K562 (cell line): ENCODE measurements around the gene DYTN. TPM values are rescaled to one million over a fixed set of nuclear protein-coding genes. Genes with fewer than 3 reads are reported as not detected.

ENCODE experiments used
- ATAC-seq: fragments of 200-7000 bp; cut with Tn5 transposase; 3 replicates; pipeline ENCODE4 v1.9.1; 2020; ENCODE audit warnings: moderate library complexity
- BruUV-seq: library from RNA; stranded (reverse); fragments of 400-500 nt; replicated peaks from 2 replicates; lab custom pipeline; 2021; lab: Mats Ljungman, UMichigan
- CTCF ChIA-PET: fragments of 300-600 bp; formaldehyde crosslinking; extraction: SDS; loops from one replicate; lab custom pipeline; 2021; ENCODE audit warnings: low intra/inter-chr PET ratio; lab: Yijun Ruan, JAX
- POLR2A ChIA-PET: fragments of 300-600, 350-650 bp; sonication (Branson Sonifier 250); formaldehyde crosslinking; extraction: SDS; loops from one replicate; lab custom pipeline; 2021; ENCODE audit warnings: antibody characterized with exemption, inconsistent platforms; lab: Yijun Ruan, JAX
- DNase-seq, 4 experiments: peaks; one replicate each; pipeline versions ENCODE4 v3.0.0 to v3.0.0-alpha.2; 2011 to 2018; ENCODE audit warnings: low spot score in 3 of 4, mixed read lengths in 3 of 4; ENCODE audit errors: extremely low read depth in 1 of 4
- FAIRE-seq: peaks from 2 replicates; lab custom pipeline; 2011; peaks lifted over from hg19 to GRCh38; lab: Jason Lieb, UNC
- H2AFZ ChIP-seq: 2 replicates; pipeline ENCODE4 v1.6.0; 2011; ENCODE audit warnings: low read depth, low read length, control low read depth, inconsistent platforms
- H3K27ac ChIP-seq: fragments of 200-600 bp; 3 replicates; pipeline ENCODE4 v1.8.0; 2011; ENCODE audit warnings: low read depth, mild to moderate bottlenecking, control low read depth, inconsistent platforms, low read length, moderate library complexity, mixed read lengths; ENCODE audit errors: extremely low read depth
- H3K27me3 ChIP-seq, 2 experiments: fragments of 300-600 bp in 1 of 2; 2 replicates in 1 of 2; 3 replicates in 1 of 2; pipeline versions ENCODE4 v1.6.0 to v1.8.0; 2011; ENCODE audit warnings: inconsistent platforms in 2 of 2, low read length in 2 of 2, mild to moderate bottlenecking in 1 of 2, mixed read lengths in 1 of 2, moderate library complexity in 1 of 2; ENCODE audit not compliant: control insufficient read depth in 2 of 2, insufficient read depth in 2 of 2
- H3K36me3 ChIP-seq: fragments of 300-600 bp; 3 replicates; pipeline ENCODE4 v1.8.0; 2011; ENCODE audit warnings: mild to moderate bottlenecking, low read length, inconsistent platforms; ENCODE audit not compliant: control insufficient read depth, insufficient read depth
- H3K4me1 ChIP-seq, 2 experiments: fragments of 200-600 bp in 1 of 2; replicated peaks in 1 of 2; 2 replicates in 1 of 2; 3 replicates in 1 of 2; pipeline versions ENCODE4 v1.5.1 to v1.8.0; 2011; ENCODE audit warnings: inconsistent platforms in 2 of 2, low read length in 2 of 2, mild to moderate bottlenecking in 1 of 2, mixed read lengths in 1 of 2, moderate library complexity in 1 of 2; ENCODE audit not compliant: control insufficient read depth in 2 of 2, insufficient read depth in 2 of 2
- H3K4me2 ChIP-seq: 2 replicates; pipeline ENCODE4 v1.6.1; 2011; ENCODE audit warnings: low read length, control low read depth, inconsistent platforms, mixed read lengths; ENCODE audit not compliant: insufficient read depth
- H3K4me3 ChIP-seq: fragments of 200-600 bp; sonication (generic), shearing (Covaris generic); 2 replicates; pipeline ENCODE4 v1.5.1; 2016; ENCODE audit warnings: control low read depth, inconsistent platforms
- H3K79me2 ChIP-seq: fragments of 200-600 bp; 3 replicates; pipeline ENCODE4 v1.8.0; 2011; ENCODE audit warnings: low read length, inconsistent platforms; ENCODE audit not compliant: control insufficient read depth, insufficient read depth
- H3K9ac ChIP-seq, 2 experiments: 2 replicates each; pipeline versions ENCODE4 v1.6.0 to v1.6.1; 2011; ENCODE audit warnings: low read depth in 2 of 2, low read length in 2 of 2, control low read depth in 1 of 2, inconsistent platforms in 1 of 2, mild to moderate bottlenecking in 1 of 2, mixed read lengths in 1 of 2; ENCODE audit not compliant: insufficient read depth in 1 of 2
- H3K9me1 ChIP-seq: one replicate; pipeline ENCODE4 v1.6.0; 2011; ENCODE audit warnings: inconsistent platforms, mild to moderate bottlenecking, low read length, moderate library complexity; ENCODE audit not compliant: control insufficient read depth, insufficient read depth
- H3K9me3 ChIP-seq: replicated peaks from 2 replicates; pipeline ENCODE4 v1.5.1; 2011; ENCODE audit warnings: low read depth, low read length, inconsistent platforms; ENCODE audit not compliant: control insufficient read depth, insufficient read depth
- H4K20me1 ChIP-seq: replicated peaks from 2 replicates; pipeline ENCODE4 v1.6.1; 2011; ENCODE audit warnings: low read length, inconsistent platforms, mixed read lengths; ENCODE audit not compliant: control insufficient read depth, insufficient read depth
- HEY1 ChIP-seq: fragments of 250-450 bp; sonication (Bioruptor Pico); IDR thresholded peaks from 2 replicates; pipeline ENCODE4 v1.5.0; 2020; ENCODE audit warnings: mild to moderate bottlenecking, moderate library complexity, borderline replicate concordance
- ZFX ChIP-seq: sonication (generic); formaldehyde crosslinking; IDR thresholded peaks from 2 replicates; pipeline ENCODE4 v1.8.0; 2022; ENCODE audit warnings: mild to moderate bottlenecking, missing genetic modification reagents, moderate library complexity
- WGBS: fragments of 100-300 bp; shearing (Covaris generic); methylation state at CpG from one replicate; pipeline ENCODE4 v1.1.6; 2016; ENCODE audit warnings: low coverage, mixed read lengths; ENCODE audit not compliant: insufficient coverage; ENCODE audit errors: missing lambda C conversion rate; 5-methylcytosine and 5-hydroxymethylcytosine counted together
- in situ Hi-C: fragments of 300-500 bp; cut with MboI; formaldehyde crosslinking; loops from 4 replicates; pipeline ENCODE4 v1.15.0; 2018; ENCODE audit warnings: inconsistent platforms, mixed read lengths
- intact Hi-C: fragments of 100-400 bp; cut with micrococcal nuclease; formaldehyde crosslinking; loops from 2 replicates; pipeline ENCODE4 v1.14.2; 2022
- polyA plus RNA-seq, 8 experiments: library from polyadenylated mRNA; depleted of rRNA in 4 of 8; stranded (reverse) in 5 of 8; unstranded in 3 of 8; fragments of >200 nt; fragmentation: Nextera tagmentation in 2 of 8; fragmentation: Illumina TruSeq in 1 of 8; extraction: Ambion mirVana in 2 of 8; extraction: Trizol in 1 of 8; gene quantifications; 2 replicates each; pipeline versions ENCODE4 v1.2.1 to v1.2.3, GENCODE V29; 2011 to 2014; ENCODE audit warnings: inconsistent platforms in 1 of 8, missing spikeins in 1 of 8
- total RNA-seq, 7 experiments: library from RNA; depleted of rRNA in 6 of 7; stranded (reverse); fragments of >200 nt in 6 of 7; fragmentation: Illumina TruSeq in 2 of 7; extraction: Trizol in 2 of 7; gene quantifications; 2 replicates each; pipeline versions ENCODE4 v1.2.1 to v1.2.3, GENCODE V29; 2011 to 2021; ENCODE audit warnings: low replicate concordance in 1 of 7

The DYTN gene
- total and polyA plus RNA-seq, 9 of the 15 experiments (the other 6 are each of a cell fraction or from before 2014, with no cell fraction given): not detected

- H3K4me2 ChIP-seq: peak overlapping the region; percentile 87
- peak overlapping the region; percentile 100; the same call in 1 of the 2 replicates for H2AFZ ChIP-seq
- peak overlapping the region; percentile 57 for H3K4me3 ChIP-seq
- TF ChIP-seq HEY1 (CRISPR knock-in tag) (no peak), ZFX (CRISPR knock-in tag) (0 out of 2 replicates have a peak, but pooled peaks have one; percentile 0)
- FAIRE-seq (no peak), ATAC-seq (peak; percentile 11), DNase-seq (no peak)
- no peaks in the 10 kb centered on the region for H3K9me3 ChIP-seq
- ChIA-PET CTCF (no interaction called here), POLR2A (interaction anchor here (0.5 to 0.6 kb wide), 2 partner anchors 139 to 764 kb away, joined by 3 to 5 read pairs; no protein-coding TSS in a partner anchor)
- BruUV-seq: no TSS peak
- peak overlapping the region; percentile 91 to 94 for H3K9ac ChIP-seq
- no peaks in the 10 kb centered on the region for H3K9me1 ChIP-seq
- H3K36me3 ChIP-seq: peaks cover 41% of the 10 kb centered on the region
- WGBS: 38% methylated on average over 9 of the region's 12 CpGs
- H3K79me2 ChIP-seq: peaks cover 38% of the 10 kb centered on the region
- peaks cover 3% of the 10 kb centered on the region in 2 experiments; a peak in 3 of 5 replicates for H3K4me1 ChIP-seq
- no peaks in the 10 kb centered on the region for H4K20me1 ChIP-seq
- no peaks in the 10 kb centered on the region for H3K27me3 ChIP-seq
- intact Hi-C loops: no loop called here
- in situ Hi-C loops: no loop called here
- peak overlapping the region; percentile 91; the same call in 2 of the 3 replicates for H3K27ac ChIP-seq
These were observed 48.1 kb upstream of the DYTN start for GRCh38 chr2:206766057-206766930.
